Testis (tissue), 3 donors: ENCODE results near the gene RRP15. TPM values are rescaled to one million over a fixed set of nuclear protein-coding genes. Genes with fewer than 3 reads are reported as not detected.

ENCODE experiments used
- DNase-seq: peaks from one replicate; pipeline ENCODE4 v3.0.0-alpha.2; 2019
- H3K27ac ChIP-seq, 2 donors: fragments of 200-600 bp; sonication (generic); one replicate each; pipeline ENCODE4 v1.5.1; 2019
- H3K27me3 ChIP-seq: fragments of 200-600 bp; sonication (generic); one replicate; pipeline ENCODE4 v1.5.1; 2019
- H3K36me3 ChIP-seq: fragments of 200-600 bp; sonication (generic); one replicate; pipeline ENCODE4 v1.5.1; 2017; ENCODE audit warnings: low read depth; ENCODE audit errors: missing control alignments
- H3K4me1 ChIP-seq: fragments of 200-600 bp; sonication (generic); one replicate; pipeline ENCODE4 v1.5.1; 2019
- H3K4me3 ChIP-seq, 2 donors: fragments of 200-600 bp; sonication (generic); one replicate each; pipeline ENCODE4 v1.5.1; 2017 to 2019
- H3K9me3 ChIP-seq: fragments of 200-600 bp; sonication (generic); one replicate; pipeline ENCODE4 v1.5.1; 2017
- POLR2A ChIP-seq: fragments of 450-650 bp; IDR thresholded peaks from one replicate; pipeline ENCODE4 v1.6.1; 2017; ENCODE audit warnings: antibody characterized with exemption, mild to moderate bottlenecking, moderate library complexity
- WGBS, 2 donors: methylation state at CpG; one replicate each; pipeline ENCODE4 v1.1.5; 2018; 5-methylcytosine and 5-hydroxymethylcytosine counted together
- intact Hi-C: fragments of 100-400 bp; cut with DNase I; formaldehyde crosslinking; loops from one replicate; pipeline ENCODE4 v1.15.1; 2023; ENCODE audit warnings: low total_unique reads
- polyA plus RNA-seq: library from polyadenylated mRNA; stranded (reverse); fragments of 350-450 nt; fragmentation: Illumina TruSeq; extraction: RNeasy Lipid Tissue Mini Kit (QIAGEN cat#74804); gene quantifications from one replicate; pipeline ENCODE4 v1.2.3, GENCODE V29; 2014; ENCODE audit warnings: low read depth, low replicate concordance; ENCODE audit not compliant: insufficient read depth
- total RNA-seq, 2 donors: library from RNA; depleted of rRNA; stranded (reverse); fragments of >200 nt; gene quantifications; one replicate each; pipeline ENCODE4 v1.2.3, GENCODE V29; 2016
- TF ChIP-seq, protein P1 (sequence below), 3 experiments: fragments of 450-650 bp in 2 of 3; fragments of 200-600 bp in 1 of 3; sonication (generic) in 1 of 3; IDR thresholded peaks; one replicate each; pipeline ENCODE4 v1.5.1; 2016 to 2019; ENCODE audit warnings: antibody characterized with exemption in 3 of 3, mild to moderate bottlenecking in 2 of 3, moderate library complexity in 1 of 3

The RRP15 gene
- total and polyA plus RNA-seq, 3 donors from 2014 or later: 5.5 to 9.7 (median 6.5) TPM

DNA sequence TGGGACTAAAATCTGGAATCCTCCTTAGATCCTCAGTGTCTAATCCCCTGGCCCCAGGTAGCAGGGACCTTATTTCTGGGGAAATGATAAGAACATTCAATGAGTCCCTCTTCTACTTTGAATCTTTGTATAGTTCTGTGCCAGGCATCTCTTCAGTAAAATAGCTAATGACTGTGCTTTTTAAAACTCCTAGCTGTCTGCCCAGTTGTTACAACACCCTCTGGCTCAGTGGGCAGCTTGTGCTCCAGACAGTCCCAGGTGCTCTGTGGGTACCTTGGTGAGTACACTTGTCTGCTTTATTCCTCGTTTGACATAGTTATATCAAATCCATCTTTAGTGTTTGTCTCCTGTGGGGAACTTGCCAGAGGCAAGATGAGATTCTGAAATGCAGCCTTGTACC lies 78.0 kb downstream of the RRP15 start:
- Histone ChIP-seq H3K4me1 (no peaks in the 10 kb centered on the region), H3K27ac (no peak overlapping the region), H3K4me3 (no peak overlapping the region), H3K9me3 (no peaks in the 10 kb centered on the region), H3K27me3 (no peaks in the 10 kb centered on the region), H3K36me3 (no peaks in the 10 kb centered on the region)
- intact Hi-C loops: no loop called here
- DNase-seq: no peak
- no peak for TF ChIP-seq POLR2A
- TF ChIP-seq, protein P1, sequence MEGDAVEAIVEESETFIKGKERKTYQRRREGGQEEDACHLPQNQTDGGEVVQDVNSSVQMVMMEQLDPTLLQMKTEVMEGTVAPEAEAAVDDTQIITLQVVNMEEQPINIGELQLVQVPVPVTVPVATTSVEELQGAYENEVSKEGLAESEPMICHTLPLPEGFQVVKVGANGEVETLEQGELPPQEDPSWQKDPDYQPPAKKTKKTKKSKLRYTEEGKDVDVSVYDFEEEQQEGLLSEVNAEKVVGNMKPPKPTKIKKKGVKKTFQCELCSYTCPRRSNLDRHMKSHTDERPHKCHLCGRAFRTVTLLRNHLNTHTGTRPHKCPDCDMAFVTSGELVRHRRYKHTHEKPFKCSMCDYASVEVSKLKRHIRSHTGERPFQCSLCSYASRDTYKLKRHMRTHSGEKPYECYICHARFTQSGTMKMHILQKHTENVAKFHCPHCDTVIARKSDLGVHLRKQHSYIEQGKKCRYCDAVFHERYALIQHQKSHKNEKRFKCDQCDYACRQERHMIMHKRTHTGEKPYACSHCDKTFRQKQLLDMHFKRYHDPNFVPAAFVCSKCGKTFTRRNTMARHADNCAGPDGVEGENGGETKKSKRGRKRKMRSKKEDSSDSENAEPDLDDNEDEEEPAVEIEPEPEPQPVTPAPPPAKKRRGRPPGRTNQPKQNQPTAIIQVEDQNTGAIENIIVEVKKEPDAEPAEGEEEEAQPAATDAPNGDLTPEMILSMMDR (IDR thresholded peaks at IDR 0.05): no peak
- WGBS, 2 donors: 75 to 81% methylated on average over 1 of the region's 1 CpG

DNA sequence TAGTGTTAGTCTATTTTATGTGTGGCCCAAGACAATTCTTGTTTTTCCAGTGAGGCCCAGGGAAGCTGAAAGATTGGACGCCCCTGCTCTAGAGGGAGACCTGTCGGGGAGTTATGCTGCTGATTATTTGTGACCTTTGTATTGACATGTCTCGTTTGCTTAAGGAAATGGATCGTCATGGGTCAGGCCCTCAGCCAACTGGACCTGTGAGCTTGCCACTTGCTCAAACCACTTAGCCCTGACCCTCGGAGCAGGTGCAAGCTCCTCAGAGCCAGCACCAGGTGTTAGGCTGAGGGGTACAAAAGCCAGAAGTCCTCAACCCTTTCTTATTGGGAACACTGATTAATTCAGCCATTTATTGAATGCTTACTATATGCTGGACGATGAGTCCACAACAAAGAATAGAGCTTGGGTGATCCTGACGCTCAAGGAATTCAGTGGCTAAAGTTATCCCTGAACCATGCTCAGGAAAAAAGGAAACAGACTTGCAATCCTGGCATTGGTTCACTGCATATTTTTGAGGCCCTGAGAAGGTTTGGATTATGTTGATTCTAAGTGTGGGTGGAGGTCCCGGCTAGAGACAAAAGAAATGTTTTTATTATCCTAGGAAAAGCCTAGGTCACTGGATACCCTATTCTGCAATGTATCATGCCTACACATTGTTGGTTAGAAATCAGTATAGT lies 79.1 kb downstream of the RRP15 start:
- H3K4me3 ChIP-seq: no peak overlapping the region
- H3K4me1 ChIP-seq: no peaks in the 10 kb centered on the region
- H3K9me3 ChIP-seq: no peaks in the 10 kb centered on the region
- WGBS, 2 donors: 65 to 67% methylated on average over 7 to 8 of the region's 8 CpGs
- TF ChIP-seq, protein P1 (IDR thresholded peaks at IDR 0.05): no peak
- TF ChIP-seq POLR2A: no peak
- DNase-seq: no peak
- intact Hi-C loops: no loop called here
- no peaks in the 10 kb centered on the region for H3K27me3 ChIP-seq
- no peaks in the 10 kb centered on the region for H3K36me3 ChIP-seq
- H3K27ac ChIP-seq: no peak overlapping the region

DNA sequence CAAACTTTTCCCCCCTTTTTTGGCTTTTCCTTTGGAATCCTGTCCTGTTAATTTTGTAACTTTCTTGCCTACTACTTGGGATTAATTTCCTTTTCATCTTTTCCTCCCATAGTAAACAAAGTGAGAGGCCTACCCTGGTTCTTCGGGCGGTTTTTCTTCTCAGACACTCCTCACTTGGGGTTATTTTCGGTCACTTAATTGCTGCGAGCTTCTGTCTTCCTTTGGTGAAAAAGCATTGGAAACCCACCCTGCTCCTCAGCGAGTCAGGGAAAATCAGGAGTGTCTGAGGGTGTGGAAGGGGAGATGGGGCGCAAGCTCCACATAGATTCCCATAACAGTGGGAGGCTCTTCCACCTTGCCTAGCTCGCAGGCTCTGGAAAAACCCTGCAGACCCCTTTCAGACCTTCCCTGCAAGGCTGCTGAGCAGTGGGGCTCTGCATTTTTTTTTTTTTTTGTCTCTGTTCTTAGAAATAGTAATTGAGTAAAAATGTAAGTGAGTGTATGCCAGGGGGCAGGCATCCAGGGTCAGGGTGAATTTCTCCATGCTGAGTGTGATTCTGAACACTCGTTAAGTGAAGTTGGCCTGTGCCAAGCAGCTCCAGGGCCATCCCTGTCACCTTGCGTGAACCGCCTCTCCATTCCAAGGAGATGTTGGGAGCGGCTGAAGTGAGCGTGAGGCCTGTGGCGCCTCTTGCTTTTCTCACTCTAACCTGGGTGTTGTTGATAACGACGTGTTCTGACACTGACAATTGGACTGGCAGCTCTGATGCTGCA lies 80.3 kb downstream of the RRP15 start:
- H3K36me3 ChIP-seq: no peaks in the 10 kb centered on the region
- no peaks in the 10 kb centered on the region for H3K27me3 ChIP-seq
- peak; percentile 45 for DNase-seq
- peaks cover 8% of the 10 kb centered on the region for H3K4me1 ChIP-seq
- H3K27ac ChIP-seq: no peak overlapping the region
- H3K9me3 ChIP-seq: no peaks in the 10 kb centered on the region
- H3K4me3 ChIP-seq: no peak overlapping the region
- 82 to 86% methylated on average over 15 of the region's 15 CpGs for WGBS, 2 donors
- TF ChIP-seq, protein P1 (IDR thresholded peaks at IDR 0.05): no peak
- TF ChIP-seq POLR2A: no peak
- intact Hi-C loops: no loop called here

DNA sequence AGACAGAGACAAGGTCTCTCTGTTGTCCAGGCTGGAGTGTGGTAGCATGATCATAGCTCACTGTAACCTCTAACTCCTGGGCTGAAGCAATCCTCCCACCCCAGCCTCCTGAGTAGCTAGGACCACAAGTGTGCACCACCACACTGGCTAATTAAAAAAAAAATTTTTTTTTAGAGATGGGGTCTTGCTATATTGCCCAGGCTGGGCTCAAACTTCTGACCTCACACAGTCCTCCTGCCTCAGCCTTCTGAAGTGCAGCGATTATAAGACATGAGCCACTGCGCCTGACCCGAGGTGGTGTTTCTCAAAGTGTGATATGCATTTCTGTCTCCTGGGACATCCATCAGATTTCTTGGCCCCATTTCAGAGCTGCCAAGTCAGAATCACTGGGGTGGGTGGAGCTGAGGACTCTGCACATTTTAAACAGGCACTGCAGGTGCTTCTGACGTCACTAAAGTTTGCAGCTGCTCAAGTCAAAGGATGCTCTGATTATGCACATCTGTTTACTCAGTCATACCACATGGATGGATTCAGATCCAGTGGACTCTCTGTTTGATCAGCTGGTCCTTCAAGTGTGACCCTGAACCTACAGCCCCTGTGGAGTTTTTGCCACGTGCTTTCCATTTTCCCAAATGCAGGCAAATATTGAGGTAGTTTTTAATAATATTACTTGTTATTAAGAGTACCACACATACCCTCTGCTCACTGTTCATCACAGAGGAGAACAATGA lies 81.4 kb downstream of the RRP15 start:
- TF ChIP-seq POLR2A: no peak
- TF ChIP-seq, protein P1 (IDR thresholded peaks at IDR 0.05): no peak
- no peak for DNase-seq
- WGBS, 2 donors: 80 to 87% methylated on average over 4 to 5 of the region's 5 CpGs
- no peak overlapping the region for H3K27ac ChIP-seq
- peaks cover 8% of the 10 kb centered on the region for H3K4me1 ChIP-seq
- H3K9me3 ChIP-seq: no peaks in the 10 kb centered on the region
- no peak overlapping the region for H3K4me3 ChIP-seq
- H3K36me3 ChIP-seq: no peaks in the 10 kb centered on the region
- no peaks in the 10 kb centered on the region for H3K27me3 ChIP-seq
- intact Hi-C loops: no loop called here
